K562 (cell line): ENCODE data around the gene MAP2K7.

ENCODE experiments used
- CTCF ChIP-seq, 3 experiments: IDR thresholded peaks in 2 of 3; conservative IDR thresholded peaks in 1 of 3; 2 replicates each; pipeline ENCODE4 v1.5.1; 2011 to 2012; ENCODE audit warnings: low read length in 3 of 3, mild to moderate bottlenecking in 3 of 3, control low read depth in 2 of 3, improper control_type of control experiment in 1 of 3, inconsistent platforms in 1 of 3, low read depth in 1 of 3, mixed read lengths in 1 of 3, moderate library complexity in 1 of 3; ENCODE audit not compliant: insufficient read depth in 2 of 3
- HNRNPUL1 ChIP-seq: fragments of 200-400 bp; formaldehyde crosslinking; IDR thresholded peaks from 2 replicates; pipeline ENCODE4 v1.6.1; 2017; ENCODE audit warnings: low read length
- POLR2AphosphoS5 ChIP-seq: IDR thresholded peaks from 2 replicates; pipeline ENCODE4 v1.6.1; 2011; ENCODE audit warnings: mild to moderate bottlenecking, low read depth, low read length, moderate library complexity; ENCODE audit not compliant: control insufficient read depth, insufficient read depth

DNA sequence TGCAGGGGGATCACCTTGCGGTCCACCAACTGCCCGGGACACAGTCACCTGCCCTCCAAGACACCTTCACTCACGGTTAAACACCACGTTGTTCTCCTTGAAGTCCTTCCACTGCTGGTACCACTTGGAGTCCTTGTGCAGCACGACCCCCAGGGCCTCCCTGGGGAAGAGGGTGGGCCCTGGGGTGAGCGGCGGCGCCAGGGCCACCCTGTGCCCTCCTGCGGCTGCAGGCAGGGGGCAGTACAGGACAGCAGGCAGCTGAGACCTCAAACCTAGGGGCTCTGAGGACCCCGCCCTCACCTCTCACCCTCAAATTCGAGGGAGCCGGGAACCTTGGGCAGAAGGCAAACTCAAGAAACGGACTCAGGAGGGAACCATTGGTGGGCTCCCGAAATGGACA is 29.7 kb downstream of the MAP2K7 start:
- TF ChIP-seq HNRNPUL1 (no peak), POLR2AphosphoS5 (no peak), CTCF (IDR thresholded peaks at IDR 0.05 in 2 of 3, conservative IDR thresholded peaks at IDR 0.05 in 1 of 3; ENCODE audit: insufficient read depth in 2 of 3, low read depth in 1 of 3, low read length in 3 of 3) (peak; percentile 35 to 54 (median 42); a peak in 4 of 6 replicates)
